Retinal pigment epithelial cell (primary cell): ENCODE measurements around the gene LRRC15.
A peak's percentile ranks its signal among the peaks of the same experiment; 100 is the strongest.

Experiments used
- DNase-seq: peaks from one replicate; pipeline ENCODE4 v3.0.0-alpha.2; 2010; ENCODE audit warnings: low read depth
- H3K4me3 ChIP-seq: 2 replicates; pipeline ENCODE4 v1.5.1; 2011; ENCODE audit warnings: mild to moderate bottlenecking, low read length, control low read depth, moderate library complexity
- CTCF ChIP-seq: conservative IDR thresholded peaks from 2 replicates; pipeline ENCODE4 v1.5.1; 2011; ENCODE audit warnings: low read depth, low read length, control low read depth, inconsistent platforms

The LRRC15 gene

GRCh38 chr3:194318511-194319161 lies 50.9 kb downstream of the LRRC15 start:
- DNase-seq = no peak
- no peak overlapping the region for H3K4me3 ChIP-seq
- no peak for TF ChIP-seq CTCF

DNA sequence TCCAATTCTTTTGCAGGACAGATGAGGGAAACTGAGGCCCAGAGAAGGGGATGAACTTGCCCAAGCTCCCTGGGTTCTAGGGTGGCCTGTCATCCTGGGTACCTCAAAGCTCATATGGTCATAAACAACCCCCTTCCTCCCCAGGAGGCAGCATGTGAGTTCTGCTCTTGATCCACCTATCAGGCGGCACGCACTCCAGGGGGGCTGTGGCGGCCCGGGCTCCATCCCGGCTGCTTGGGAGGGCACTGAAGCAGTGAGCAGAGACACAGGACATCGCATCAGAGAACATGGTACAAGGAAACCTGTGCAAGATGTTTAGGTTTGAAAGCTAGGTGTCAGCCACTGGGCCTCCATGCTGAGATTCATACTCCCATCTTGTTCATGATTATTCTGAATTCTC lies 52.6 kb downstream of the LRRC15 start:
- no peak for TF ChIP-seq CTCF
- H3K4me3 ChIP-seq = no peak overlapping the region
- DNase-seq = no peak

GRCh38 chr3:194315965-194316361 lies 53.6 kb downstream of the LRRC15 start:
- H3K4me3 ChIP-seq = peak overlapping the region; percentile 30
- no peak for TF ChIP-seq CTCF
- no peak for DNase-seq

- TF ChIP-seq CTCF = peak; percentile 76
- peak overlapping the region; percentile 43 for H3K4me3 ChIP-seq
- peak; percentile 81 for DNase-seq
These were observed 54.2 kb downstream of the LRRC15 start for GRCh38 chr3:194315088-194315964.

GRCh38 chr3:194314388-194315068 lies 55.0 kb downstream of the LRRC15 start:
- no peak for DNase-seq
- TF ChIP-seq CTCF = no peak
- no peak overlapping the region for H3K4me3 ChIP-seq

- H3K4me3 ChIP-seq = no peak overlapping the region
- TF ChIP-seq CTCF = peak; percentile 37
- DNase-seq = no peak
These were observed 55.8 kb downstream of the LRRC15 start for GRCh38 chr3:194313560-194314387.
